Right lung (tissue), 10 donors: ENCODE results near the gene GIMAP8. TPM values are rescaled to one million over a fixed set of nuclear protein-coding genes. Genes with fewer than 3 reads are reported as not detected.

Experiments used
- DNase-seq, 2 donors: peaks; one replicate each; pipeline ENCODE4 v3.0.0-alpha.2; 2013
- long read RNA-seq, 8 donors: transcript quantifications; one replicate each; lab custom pipeline, GENCODE V29; 2026
- polyA plus RNA-seq, 5 donors: library from polyadenylated mRNA; unstranded; fragments of 120-200 nt; gene quantifications; one replicate each; pipeline versions ENCODE4 v1.2.1 to v1.2.3, GENCODE V29; 2013; ENCODE audit warnings: inconsistent platforms in 1 of 5, low replicate concordance in 1 of 5; ENCODE audit not compliant: insufficient read length in 5 of 5, insufficient read depth in 1 of 5

The GIMAP8 gene
- polyA plus RNA-seq = 10 to 100 TPM; 18.1 to 28.7 (median 24.8) TPM
- long read RNA-seq, donor 1, full-length matches to known transcripts = 3 of 3 reads
- long read RNA-seq, donor 1, partial matches to known transcripts = 0 of 3 reads
- long read RNA-seq, donor 1, other reads (novel, unspliced or antisense) = 0 of 3 reads
- long read RNA-seq, donor 2, full-length matches to known transcripts = 1 of 14 reads
- long read RNA-seq, donor 2, partial matches to known transcripts = 13 of 14 reads
- long read RNA-seq, donor 2, other reads (novel, unspliced or antisense) = 0 of 14 reads
- long read RNA-seq, donor 3, partial matches to known transcripts = 33 of 33 reads
- long read RNA-seq, donor 3, other reads (novel, unspliced or antisense) = 0 of 33 reads
- long read RNA-seq, donor 4, full-length matches to known transcripts = 1 of 1 reads
- long read RNA-seq, donor 4, partial matches to known transcripts = 0 of 1 reads
- long read RNA-seq, donor 4, other reads (novel, unspliced or antisense) = 0 of 1 reads
- long read RNA-seq, donor 5, full-length matches to known transcripts = 2 of 62 reads
- long read RNA-seq, donor 5, partial matches to known transcripts = 60 of 62 reads
- long read RNA-seq, donor 5, other reads (novel, unspliced or antisense) = 0 of 62 reads
- long read RNA-seq, donor 6, full-length matches to known transcripts = 7 of 7 reads
- long read RNA-seq, donor 6, partial matches to known transcripts = 0 of 7 reads
- long read RNA-seq, donor 6, other reads (novel, unspliced or antisense) = 0 of 7 reads
- long read RNA-seq, donor 7, full-length matches to known transcripts = 1 of 1 reads
- long read RNA-seq, donor 7, partial matches to known transcripts = 0 of 1 reads
- long read RNA-seq, donor 7, other reads (novel, unspliced or antisense) = 0 of 1 reads
- long read RNA-seq, donor 8, full-length matches to known transcripts = 1 of 1 reads
- long read RNA-seq, donor 8, partial matches to known transcripts = 0 of 1 reads
- long read RNA-seq, donor 8, other reads (novel, unspliced or antisense) = 0 of 1 reads

- no peak for DNase-seq
Measured at GRCh38 chr7:150450491-150451001, at the start of gene GIMAP8. Gene GIMAP8 (plus strand): TSS chr7:150450630. CDS start chr7:150466699, 16,069 bp downstream.

GRCh38 chr7:150400788-150401423, 49.5 kb upstream of the GIMAP8 start:
- no peak for DNase-seq

GRCh38 chr7:150401424-150401790, 49.0 kb upstream of the GIMAP8 start:
- no peak for DNase-seq

- no peak for DNase-seq
Measured at GRCh38 chr7:150401861-150402631, 48.4 kb upstream of the GIMAP8 start.

- DNase-seq = no peak
Measured at GRCh38 chr7:150402671-150403321, 47.6 kb upstream of the GIMAP8 start.

- DNase-seq = no peak
Measured at GRCh38 chr7:150403376-150404171, 46.9 kb upstream of the GIMAP8 start.

GRCh38 chr7:150404172-150404804, 46.1 kb upstream of the GIMAP8 start:
- DNase-seq = no peak

- DNase-seq = peak; percentile 89 to 93
Measured at GRCh38 chr7:150404805-150405583, 45.4 kb upstream of the GIMAP8 start.

GRCh38 chr7:150405584-150406311, 44.7 kb upstream of the GIMAP8 start:
- peak in 1 of 2 donors; percentile 12 for DNase-seq

- no peak for DNase-seq
Measured at GRCh38 chr7:150406312-150406566, 44.2 kb upstream of the GIMAP8 start.

GRCh38 chr7:150406567-150407421, 43.6 kb upstream of the GIMAP8 start:
- DNase-seq = peak in 1 of 2 donors; percentile 10

GRCh38 chr7:150407588-150408392, 42.6 kb upstream of the GIMAP8 start:
- DNase-seq = no peak

GRCh38 chr7:150408393-150409299, 41.8 kb upstream of the GIMAP8 start:
- no peak for DNase-seq

GRCh38 chr7:150409300-150410030, 41.0 kb upstream of the GIMAP8 start:
- DNase-seq = no peak
